Activated CD4-positive, alpha-beta T cell treated with anti-CD3 and anti-CD28 coated beads, Interleukin-2, amount 50 U/mL, for 24 hours (primary cell): ENCODE measurements around the gene LCN15.
A peak's percentile ranks its signal among the peaks of the same experiment; 100 is the strongest.
"Not testable (repeated sequence)": the region's sequence is repeated elsewhere in the genome, so short reads cannot be mapped to it uniquely, and the experiment has no call there.

Source experiments
- DNase-seq, 2 donors: peaks; one replicate each; pipeline ENCODE4 v3.0.0-alpha.2; 2020; ENCODE audit warnings: low read depth in 1 of 2, low spot score in 1 of 2

LCN15 gene

GRCh38 chr9:136794281-136794999 is 30.1 kb upstream of the LCN15 start:
- no peak for DNase-seq

- no peak for DNase-seq
Measured at GRCh38 chr9:136793086-136793946, 29.0 kb upstream of the LCN15 start.

GRCh38 chr9:136792321-136793085 is 28.2 kb upstream of the LCN15 start:
- DNase-seq, result no peak

- peak; percentile 51 to 54 for DNase-seq
Measured at GRCh38 chr9:136791516-136792276, 27.4 kb upstream of the LCN15 start.

GRCh38 chr9:136790640-136791515 is 26.6 kb upstream of the LCN15 start, which contains the start of gene TMEM141:
TSS of gene TMEM141 (plus strand) at chr9:136791344. CDS start at chr9:136791371, 27 bp downstream.
- peak; percentile 99 for DNase-seq

- DNase-seq, result no peak
Measured at GRCh38 chr9:136789523-136789937, 25.2 kb upstream of the LCN15 start.

GRCh38 chr9:136788644-136789522 is 24.6 kb upstream of the LCN15 start:
- DNase-seq, result not testable (repeated sequence)

GRCh38 chr9:136787690-136788400 is 23.5 kb upstream of the LCN15 start:
- peak; percentile 44 to 66 for DNase-seq

GRCh38 chr9:136786983-136787382 is 22.7 kb upstream of the LCN15 start:
- not testable (repeated sequence) for DNase-seq

- DNase-seq, result no peak
Measured at GRCh38 chr9:136786451-136786850, 22.1 kb upstream of the LCN15 start.

- DNase-seq, result not testable (repeated sequence)
Measured at GRCh38 chr9:136785565-136786355, 21.4 kb upstream of the LCN15 start.

GRCh38 chr9:136784997-136785361 is 20.7 kb upstream of the LCN15 start:
- no peak for DNase-seq

- DNase-seq, result no peak
Measured at GRCh38 chr9:136784249-136784996, 20.1 kb upstream of the LCN15 start.

- no peak for DNase-seq
Measured at GRCh38 chr9:136782452-136782851, 18.1 kb upstream of the LCN15 start.

GRCh38 chr9:136779808-136780207 is 15.5 kb upstream of the LCN15 start:
- no peak for DNase-seq

GRCh38 chr9:136777359-136777758 is 13.0 kb upstream of the LCN15 start:
- no peak for DNase-seq

GRCh38 chr9:136776947-136777346 is 12.6 kb upstream of the LCN15 start:
- no peak for DNase-seq
